ENCODE results near the gene GADL1.

Gene GADL1

GRCh38 chr3:30766522-30766921 is 127.9 kb downstream of the GADL1 start:
- no peak for DNase-seq (ENCODE audit: extremely low spot score)
- POLR2A ChIA-PET, result no interaction called here
- CTCF ChIA-PET, result no interaction called here
- TF ChIP-seq L3MBTL2 (conservative IDR thresholded peaks at IDR 0.05) (no peak), ZNF384 (IDR thresholded peaks at IDR 0.05) (no peak), LEF1 (IDR thresholded peaks at IDR 0.05; ENCODE audit: borderline replicate concordance) (no peak), ELF4 (IDR thresholded peaks at IDR 0.05) (no peak), SP1 (IDR thresholded peaks at IDR 0.05) (no peak), FOXA1 (IDR thresholded peaks at IDR 0.05) (no peak), ARNT (IDR thresholded peaks at IDR 0.05) (no peak), CTBP1 (IDR thresholded peaks at IDR 0.05; ENCODE audit: borderline replicate concordance) (no peak), FOXK2 (IDR thresholded peaks at IDR 0.05) (no peak), FOXM1 (IDR thresholded peaks at IDR 0.05; ENCODE audit: borderline replicate concordance) (no peak), PKNOX1 (IDR thresholded peaks at IDR 0.05) (no peak), NFRKB (IDR thresholded peaks at IDR 0.05) (no peak), HDGF (IDR thresholded peaks at IDR 0.05; ENCODE audit: borderline replicate concordance) (no peak), TARDBP (IDR thresholded peaks at IDR 0.05) (no peak)

- ChIA-PET POLR2A (no interaction called here), CTCF (no interaction called here)
- DNase-seq (ENCODE audit: extremely low spot score), result no peak
Observed at GRCh38 chr3:30764891-30765290, 129.6 kb downstream of the GADL1 start.

GRCh38 chr3:30764281-30764680 is 130.2 kb downstream of the GADL1 start:
- TF ChIP-seq HDGF (IDR thresholded peaks at IDR 0.05; ENCODE audit: borderline replicate concordance), result no peak
- TF ChIP-seq LEF1 (IDR thresholded peaks at IDR 0.05; ENCODE audit: borderline replicate concordance), result no peak
- TF ChIP-seq TARDBP (IDR thresholded peaks at IDR 0.05), result no peak
- TF ChIP-seq CTBP1 (IDR thresholded peaks at IDR 0.05; ENCODE audit: borderline replicate concordance), result no peak
- TF ChIP-seq ZNF384 (IDR thresholded peaks at IDR 0.05), result no peak
- no peak for TF ChIP-seq SUZ12 (IDR thresholded peaks at IDR 0.05)
- no peak for TF ChIP-seq BHLHE40 (IDR thresholded peaks at IDR 0.05; ENCODE audit: borderline replicate concordance)
- no peak for TF ChIP-seq NFRKB (IDR thresholded peaks at IDR 0.05)
- ChIA-PET POLR2A (no interaction called here), CTCF (no interaction called here)
- DNase-seq (ENCODE audit: extremely low spot score), result no peak

More at GRCh38 chr3:30764891-30765290, 129.6 kb downstream of the GADL1 start:
- TF ChIP-seq HDGF (IDR thresholded peaks at IDR 0.05; ENCODE audit: borderline replicate concordance), result no peak
- no peak for TF ChIP-seq PKNOX1 (IDR thresholded peaks at IDR 0.05)
- no peak for TF ChIP-seq L3MBTL2 (conservative IDR thresholded peaks at IDR 0.05)
- no peak for TF ChIP-seq FOXK2 (IDR thresholded peaks at IDR 0.05)
- no peak for TF ChIP-seq NFRKB (IDR thresholded peaks at IDR 0.05)
- no peak for TF ChIP-seq FOXM1 (IDR thresholded peaks at IDR 0.05; ENCODE audit: borderline replicate concordance)
- TF ChIP-seq ELF4 (IDR thresholded peaks at IDR 0.05), result no peak
- no peak for TF ChIP-seq ZNF384 (IDR thresholded peaks at IDR 0.05)

GRCh38 chr3:30761374-30761773 is 133.1 kb downstream of the GADL1 start:
- TF ChIP-seq L3MBTL2 (conservative IDR thresholded peaks at IDR 0.05) (no peak), HDGF (IDR thresholded peaks at IDR 0.05; ENCODE audit: borderline replicate concordance) (no peak), PKNOX1 (IDR thresholded peaks at IDR 0.05) (no peak), TARDBP (IDR thresholded peaks at IDR 0.05) (no peak), BHLHE40 (IDR thresholded peaks at IDR 0.05; ENCODE audit: borderline replicate concordance) (no peak), SUZ12 (IDR thresholded peaks at IDR 0.05) (no peak), LEF1 (IDR thresholded peaks at IDR 0.05; ENCODE audit: borderline replicate concordance) (no peak), NFRKB (IDR thresholded peaks at IDR 0.05) (no peak), SP1 (IDR thresholded peaks at IDR 0.05) (no peak)
- DNase-seq (ENCODE audit: extremely low spot score), result no peak
- CTCF ChIA-PET, result interaction anchor here (0.7 kb wide), 1 partner anchor 530 kb away, joined by 3 read pairs; no protein-coding TSS in a partner anchor
- POLR2A ChIA-PET, result no interaction called here

GRCh38 chr3:30760737-30761136 is 133.7 kb downstream of the GADL1 start:
- DNase-seq (ENCODE audit: extremely low spot score), result no peak
- TF ChIP-seq FOXK2 (IDR thresholded peaks at IDR 0.05), result no peak
- no peak for TF ChIP-seq BHLHE40 (IDR thresholded peaks at IDR 0.05; ENCODE audit: borderline replicate concordance)
- TF ChIP-seq SUZ12 (IDR thresholded peaks at IDR 0.05), result no peak
- TF ChIP-seq FOXM1 (IDR thresholded peaks at IDR 0.05; ENCODE audit: borderline replicate concordance), result no peak
- no peak for TF ChIP-seq ELF4 (IDR thresholded peaks at IDR 0.05)
- TF ChIP-seq PKNOX1 (IDR thresholded peaks at IDR 0.05), result no peak
- TF ChIP-seq TARDBP (IDR thresholded peaks at IDR 0.05), result no peak
- TF ChIP-seq ZNF384 (IDR thresholded peaks at IDR 0.05), result no peak
- no peak for TF ChIP-seq LEF1 (IDR thresholded peaks at IDR 0.05; ENCODE audit: borderline replicate concordance)
- no peak for TF ChIP-seq L3MBTL2 (conservative IDR thresholded peaks at IDR 0.05)
- no peak for TF ChIP-seq HDGF (IDR thresholded peaks at IDR 0.05; ENCODE audit: borderline replicate concordance)
- TF ChIP-seq SP1 (IDR thresholded peaks at IDR 0.05), result no peak
- TF ChIP-seq CTBP1 (IDR thresholded peaks at IDR 0.05; ENCODE audit: borderline replicate concordance), result no peak
- TF ChIP-seq FOXA1 (IDR thresholded peaks at IDR 0.05), result no peak
- no peak for TF ChIP-seq ARNT (IDR thresholded peaks at IDR 0.05)
- no peak for TF ChIP-seq NFRKB (IDR thresholded peaks at IDR 0.05)
- ChIA-PET POLR2A (no interaction called here), CTCF (no interaction called here)

GRCh38 chr3:30760040-30760695 is 134.3 kb downstream of the GADL1 start:
- TF ChIP-seq ARNT (IDR thresholded peaks at IDR 0.05) (no peak), FOXA1 (IDR thresholded peaks at IDR 0.05) (no peak), FOXM1 (IDR thresholded peaks at IDR 0.05; ENCODE audit: borderline replicate concordance) (no peak), LEF1 (IDR thresholded peaks at IDR 0.05; ENCODE audit: borderline replicate concordance) (no peak), CTBP1 (IDR thresholded peaks at IDR 0.05; ENCODE audit: borderline replicate concordance) (no peak), ZNF384 (IDR thresholded peaks at IDR 0.05) (no peak), SUZ12 (IDR thresholded peaks at IDR 0.05) (no peak), TARDBP (IDR thresholded peaks at IDR 0.05) (no peak), SP1 (IDR thresholded peaks at IDR 0.05) (no peak), NFRKB (IDR thresholded peaks at IDR 0.05) (no peak), BHLHE40 (IDR thresholded peaks at IDR 0.05; ENCODE audit: borderline replicate concordance) (no peak), ELF4 (IDR thresholded peaks at IDR 0.05) (no peak), FOXK2 (IDR thresholded peaks at IDR 0.05) (no peak), PKNOX1 (IDR thresholded peaks at IDR 0.05) (no peak), HDGF (IDR thresholded peaks at IDR 0.05; ENCODE audit: borderline replicate concordance) (no peak), L3MBTL2 (conservative IDR thresholded peaks at IDR 0.05) (no peak)
- no peak for DNase-seq (ENCODE audit: extremely low spot score)
- CTCF ChIA-PET, result no interaction called here
- POLR2A ChIA-PET, result no interaction called here
